K562 (cell line): ENCODE measurements around the gene PET100. TPM values are rescaled to one million over a fixed set of nuclear protein-coding genes. Genes with fewer than 3 reads are reported as not detected.
A peak's percentile ranks its signal among the peaks of the same experiment; 100 is the strongest.

Experiments
- ATAC-seq: fragments of 200-7000 bp; cut with Tn5 transposase; 3 replicates; pipeline ENCODE4 v1.9.1; 2020; ENCODE audit warnings: moderate library complexity
- BruUV-seq: library from RNA; stranded (reverse); fragments of 400-500 nt; replicated peaks from 2 replicates; lab custom pipeline; 2021; lab: Mats Ljungman, UMichigan
- CTCF ChIA-PET: fragments of 300-600 bp; formaldehyde crosslinking; extraction: SDS; loops from one replicate; lab custom pipeline; 2021; ENCODE audit warnings: low intra/inter-chr PET ratio; lab: Yijun Ruan, JAX
- POLR2A ChIA-PET: fragments of 300-600, 350-650 bp; sonication (Branson Sonifier 250); formaldehyde crosslinking; extraction: SDS; loops from one replicate; lab custom pipeline; 2021; ENCODE audit warnings: antibody characterized with exemption, inconsistent platforms; lab: Yijun Ruan, JAX
- DNase-seq, 4 experiments: peaks; one replicate each; pipeline versions ENCODE4 v3.0.0 to v3.0.0-alpha.2; 2011 to 2018; ENCODE audit warnings: low spot score in 3 of 4, mixed read lengths in 3 of 4; ENCODE audit errors: extremely low read depth in 1 of 4
- FAIRE-seq: peaks from 2 replicates; lab custom pipeline; 2011; peaks lifted over from hg19 to GRCh38; lab: Jason Lieb, UNC
- H2AFZ ChIP-seq: 2 replicates; pipeline ENCODE4 v1.6.0; 2011; ENCODE audit warnings: low read depth, low read length, control low read depth, inconsistent platforms
- H3K27ac ChIP-seq: fragments of 200-600 bp; 3 replicates; pipeline ENCODE4 v1.8.0; 2011; ENCODE audit warnings: low read depth, mild to moderate bottlenecking, control low read depth, inconsistent platforms, low read length, moderate library complexity, mixed read lengths; ENCODE audit errors: extremely low read depth
- H3K27me3 ChIP-seq, 2 experiments: fragments of 300-600 bp in 1 of 2; 2 replicates in 1 of 2; 3 replicates in 1 of 2; pipeline versions ENCODE4 v1.6.0 to v1.8.0; 2011; ENCODE audit warnings: inconsistent platforms in 2 of 2, low read length in 2 of 2, mild to moderate bottlenecking in 1 of 2, mixed read lengths in 1 of 2, moderate library complexity in 1 of 2; ENCODE audit not compliant: control insufficient read depth in 2 of 2, insufficient read depth in 2 of 2
- H3K36me3 ChIP-seq: fragments of 300-600 bp; 3 replicates; pipeline ENCODE4 v1.8.0; 2011; ENCODE audit warnings: mild to moderate bottlenecking, low read length, inconsistent platforms; ENCODE audit not compliant: control insufficient read depth, insufficient read depth
- H3K4me1 ChIP-seq, 2 experiments: fragments of 200-600 bp in 1 of 2; replicated peaks in 1 of 2; 2 replicates in 1 of 2; 3 replicates in 1 of 2; pipeline versions ENCODE4 v1.5.1 to v1.8.0; 2011; ENCODE audit warnings: inconsistent platforms in 2 of 2, low read length in 2 of 2, mild to moderate bottlenecking in 1 of 2, mixed read lengths in 1 of 2, moderate library complexity in 1 of 2; ENCODE audit not compliant: control insufficient read depth in 2 of 2, insufficient read depth in 2 of 2
- H3K4me2 ChIP-seq: 2 replicates; pipeline ENCODE4 v1.6.1; 2011; ENCODE audit warnings: low read length, control low read depth, inconsistent platforms, mixed read lengths; ENCODE audit not compliant: insufficient read depth
- H3K4me3 ChIP-seq: fragments of 200-600 bp; sonication (generic), shearing (Covaris generic); 2 replicates; pipeline ENCODE4 v1.5.1; 2016; ENCODE audit warnings: control low read depth, inconsistent platforms
- H3K79me2 ChIP-seq: fragments of 200-600 bp; 3 replicates; pipeline ENCODE4 v1.8.0; 2011; ENCODE audit warnings: low read length, inconsistent platforms; ENCODE audit not compliant: control insufficient read depth, insufficient read depth
- H3K9ac ChIP-seq, 2 experiments: 2 replicates each; pipeline versions ENCODE4 v1.6.0 to v1.6.1; 2011; ENCODE audit warnings: low read depth in 2 of 2, low read length in 2 of 2, control low read depth in 1 of 2, inconsistent platforms in 1 of 2, mild to moderate bottlenecking in 1 of 2, mixed read lengths in 1 of 2; ENCODE audit not compliant: insufficient read depth in 1 of 2
- H3K9me1 ChIP-seq: one replicate; pipeline ENCODE4 v1.6.0; 2011; ENCODE audit warnings: inconsistent platforms, mild to moderate bottlenecking, low read length, moderate library complexity; ENCODE audit not compliant: control insufficient read depth, insufficient read depth
- H3K9me3 ChIP-seq: replicated peaks from 2 replicates; pipeline ENCODE4 v1.5.1; 2011; ENCODE audit warnings: low read depth, low read length, inconsistent platforms; ENCODE audit not compliant: control insufficient read depth, insufficient read depth
- H4K20me1 ChIP-seq: replicated peaks from 2 replicates; pipeline ENCODE4 v1.6.1; 2011; ENCODE audit warnings: low read length, inconsistent platforms, mixed read lengths; ENCODE audit not compliant: control insufficient read depth, insufficient read depth
- CHD2 ChIP-seq: IDR thresholded peaks from 2 replicates; pipeline ENCODE4 v1.6.1; 2011; ENCODE audit warnings: low read depth, low read length
- POLR2G ChIP-seq: fragments of 200-400 bp; formaldehyde crosslinking; IDR thresholded peaks from 2 replicates; pipeline ENCODE4 v1.6.1; 2017; ENCODE audit warnings: low read depth, mild to moderate bottlenecking, antibody characterized with exemption, low read length, moderate library complexity
- RBFOX2 ChIP-seq: fragments of 200-400 bp; formaldehyde crosslinking; IDR thresholded peaks from 2 replicates; pipeline ENCODE4 v1.6.1; 2017; ENCODE audit warnings: low read depth, mild to moderate bottlenecking, low read length, moderate library complexity
- TARDBP ChIP-seq: fragments of 450-650 bp; IDR thresholded peaks from 2 replicates; pipeline ENCODE4 v1.6.1; 2016
- THRAP3 ChIP-seq: fragments of 450-650 bp; IDR thresholded peaks from 2 replicates; pipeline ENCODE4 v1.6.1; 2016; ENCODE audit warnings: mild to moderate bottlenecking, inconsistent platforms, borderline replicate concordance
- ZNF561 ChIP-seq: fragments of 450-650 bp; formaldehyde crosslinking; conservative IDR thresholded peaks from 2 replicates; pipeline ENCODE4 v1.4.0; 2020; ENCODE audit warnings: mild to moderate bottlenecking, moderate library complexity
- WGBS: fragments of 100-300 bp; shearing (Covaris generic); methylation state at CpG from one replicate; pipeline ENCODE4 v1.1.6; 2016; ENCODE audit warnings: low coverage, mixed read lengths; ENCODE audit not compliant: insufficient coverage; ENCODE audit errors: missing lambda C conversion rate; 5-methylcytosine and 5-hydroxymethylcytosine counted together
- in situ Hi-C: fragments of 300-500 bp; cut with MboI; formaldehyde crosslinking; loops from 4 replicates; pipeline ENCODE4 v1.15.0; 2018; ENCODE audit warnings: inconsistent platforms, mixed read lengths
- intact Hi-C: fragments of 100-400 bp; cut with micrococcal nuclease; formaldehyde crosslinking; loops from 2 replicates; pipeline ENCODE4 v1.14.2; 2022
- polyA plus RNA-seq, 8 experiments: library from polyadenylated mRNA; depleted of rRNA in 4 of 8; stranded (reverse) in 5 of 8; unstranded in 3 of 8; fragments of >200 nt; fragmentation: Nextera tagmentation in 2 of 8; fragmentation: Illumina TruSeq in 1 of 8; extraction: Ambion mirVana in 2 of 8; extraction: Trizol in 1 of 8; gene quantifications; 2 replicates each; pipeline versions ENCODE4 v1.2.1 to v1.2.3, GENCODE V29; 2011 to 2014; ENCODE audit warnings: inconsistent platforms in 1 of 8, missing spikeins in 1 of 8
- total RNA-seq, 7 experiments: library from RNA; depleted of rRNA in 6 of 7; stranded (reverse); fragments of >200 nt in 6 of 7; fragmentation: Illumina TruSeq in 2 of 7; extraction: Trizol in 2 of 7; gene quantifications; 2 replicates each; pipeline versions ENCODE4 v1.2.1 to v1.2.3, GENCODE V29; 2011 to 2021; ENCODE audit warnings: low replicate concordance in 1 of 7
- TF ChIP-seq, protein P1 (sequence below): sonication (generic); formaldehyde crosslinking; IDR thresholded peaks from 2 replicates; pipeline ENCODE4 v1.8.1; 2023; ENCODE audit warnings: missing genetic modification reagents, mild to moderate bottlenecking, borderline replicate concordance

The PET100 gene
- total and polyA plus RNA-seq, 9 of the 15 experiments (the other 6 are each of a cell fraction or from before 2014, with no cell fraction given): 62.3 to 351 (median 98.3) TPM

- TF ChIP-seq, protein P1, sequence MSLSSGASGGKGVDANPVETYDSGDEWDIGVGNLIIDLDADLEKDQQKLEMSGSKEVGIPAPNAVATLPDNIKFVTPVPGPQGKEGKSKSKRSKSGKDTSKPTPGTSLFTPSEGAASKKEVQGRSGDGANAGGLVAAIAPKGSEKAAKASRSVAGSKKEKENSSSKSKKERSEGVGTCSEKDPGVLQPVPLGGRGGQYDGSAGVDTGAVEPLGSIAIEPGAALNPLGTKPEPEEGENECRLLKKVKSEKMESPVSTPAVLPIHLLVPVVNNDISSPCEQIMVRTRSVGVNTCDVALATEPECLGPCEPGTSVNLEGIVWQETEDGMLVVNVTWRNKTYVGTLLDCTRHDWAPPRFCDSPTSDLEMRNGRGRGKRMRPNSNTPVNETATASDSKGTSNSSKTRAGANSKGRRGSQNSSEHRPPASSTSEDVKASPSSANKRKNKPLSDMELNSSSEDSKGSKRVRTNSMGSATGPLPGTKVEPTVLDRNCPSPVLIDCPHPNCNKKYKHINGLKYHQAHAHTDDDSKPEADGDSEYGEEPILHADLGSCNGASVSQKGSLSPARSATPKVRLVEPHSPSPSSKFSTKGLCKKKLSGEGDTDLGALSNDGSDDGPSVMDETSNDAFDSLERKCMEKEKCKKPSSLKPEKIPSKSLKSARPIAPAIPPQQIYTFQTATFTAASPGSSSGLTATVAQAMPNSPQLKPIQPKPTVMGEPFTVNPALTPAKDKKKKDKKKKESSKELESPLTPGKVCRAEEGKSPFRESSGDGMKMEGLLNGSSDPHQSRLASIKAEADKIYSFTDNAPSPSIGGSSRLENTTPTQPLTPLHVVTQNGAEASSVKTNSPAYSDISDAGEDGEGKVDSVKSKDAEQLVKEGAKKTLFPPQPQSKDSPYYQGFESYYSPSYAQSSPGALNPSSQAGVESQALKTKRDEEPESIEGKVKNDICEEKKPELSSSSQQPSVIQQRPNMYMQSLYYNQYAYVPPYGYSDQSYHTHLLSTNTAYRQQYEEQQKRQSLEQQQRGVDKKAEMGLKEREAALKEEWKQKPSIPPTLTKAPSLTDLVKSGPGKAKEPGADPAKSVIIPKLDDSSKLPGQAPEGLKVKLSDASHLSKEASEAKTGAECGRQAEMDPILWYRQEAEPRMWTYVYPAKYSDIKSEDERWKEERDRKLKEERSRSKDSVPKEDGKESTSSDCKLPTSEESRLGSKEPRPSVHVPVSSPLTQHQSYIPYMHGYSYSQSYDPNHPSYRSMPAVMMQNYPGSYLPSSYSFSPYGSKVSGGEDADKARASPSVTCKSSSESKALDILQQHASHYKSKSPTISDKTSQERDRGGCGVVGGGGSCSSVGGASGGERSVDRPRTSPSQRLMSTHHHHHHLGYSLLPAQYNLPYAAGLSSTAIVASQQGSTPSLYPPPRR (CRISPR knock-in tag): no peak
These were observed 10.3 kb downstream of the PET100 start (continued) for GRCh38 chr19:7639863-7640348.

DNA sequence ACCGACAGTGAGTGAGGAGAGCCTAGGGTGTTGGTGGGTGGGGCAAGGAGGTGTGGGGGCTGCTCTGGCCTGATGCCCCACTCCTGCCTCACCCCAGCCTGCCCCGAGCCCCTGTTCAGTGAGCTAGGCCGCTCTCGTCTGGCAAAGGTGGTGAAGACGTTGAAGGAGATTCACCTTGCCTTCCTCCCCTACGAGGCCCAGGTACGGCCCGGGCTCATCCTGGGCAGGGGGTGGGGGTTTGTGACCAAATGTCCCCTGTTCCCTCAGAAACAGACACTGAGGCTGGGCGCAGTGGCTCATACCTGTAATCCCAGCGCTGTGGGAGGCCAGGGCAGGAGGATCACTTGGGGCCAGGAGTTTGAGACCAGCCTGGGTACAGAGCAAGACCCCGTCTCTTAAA is 11.2 kb downstream of the PET100 start:
- 96% methylated on average over 8 of the region's 11 CpGs for WGBS
- in situ Hi-C loops: no loop called here
- BruUV-seq: no TSS peak

More for the DNA sequence above, 11.2 kb downstream of the PET100 start:
- peaks cover 59% of the 10 kb centered on the region; the same call in 2 of the 3 replicates for H3K36me3 ChIP-seq
- no peaks in the 10 kb centered on the region for H3K9me1 ChIP-seq
- no peak overlapping the region for H3K4me2 ChIP-seq
- ChIA-PET CTCF (no interaction called here), POLR2A (interaction anchor here (1.0 kb wide), 1 partner anchor 35 kb away, joined by 4 read pairs; no protein-coding TSS in a partner anchor)
- H3K4me3 ChIP-seq: no peak overlapping the region
- DNase-seq (no peak), ATAC-seq (no peak), FAIRE-seq (no peak)
- H2AFZ ChIP-seq: no peak overlapping the region
- H3K27ac ChIP-seq: no peak overlapping the region
- intact Hi-C loops: no loop called here
- H3K4me1 ChIP-seq: peaks cover 9 to 76% of the 10 kb centered on the region in 2 experiments; a peak in 4 of 5 replicates
- H3K27me3 ChIP-seq: no peaks in the 10 kb centered on the region; a peak in 1 of 5 replicates
- H3K79me2 ChIP-seq: peaks cover 40% of the 10 kb centered on the region
- no peak overlapping the region for H3K9ac ChIP-seq
- peaks cover 6% of the 10 kb centered on the region; the same call in 1 of the 2 replicates for H3K9me3 ChIP-seq
- no peak for TF ChIP-seq ZNF561
- TF ChIP-seq THRAP3: no peak
- peak; percentile 33; the same call in 1 of the 2 replicates for TF ChIP-seq RBFOX2
- TF ChIP-seq TARDBP: no peak
- TF ChIP-seq CHD2: no peak
- TF ChIP-seq POLR2G: peak; percentile 3; the same call in 1 of the 2 replicates
- peaks cover 21% of the 10 kb centered on the region for H4K20me1 ChIP-seq
